Renal pelvis (tissue), 12 donors: ENCODE results near the gene TPCN1. TPM values are rescaled to one million over a fixed set of nuclear protein-coding genes. Genes with fewer than 3 reads are reported as not detected.

Experiments used
- DNase-seq: peaks from one replicate; pipeline ENCODE4 v3.0.0-alpha.2; 2013
- long read RNA-seq, 16 experiments: transcript quantifications; one replicate each; lab custom pipeline, GENCODE V29; 2026
- polyA plus RNA-seq, 3 donors: library from polyadenylated mRNA; unstranded; fragments of 120-200 nt; gene quantifications; one replicate each; pipeline ENCODE4 v1.2.1, GENCODE V29; 2013; ENCODE audit not compliant: insufficient read length in 3 of 3

Gene TPCN1
- 10 to 100 TPM; 32.7 to 49.4 (median 47.8) TPM for polyA plus RNA-seq
- long read RNA-seq, donor 1, result 0 reads
- long read RNA-seq, donor 2, full-length matches to known transcripts, result 2 of 2 reads
- long read RNA-seq, donor 2, partial matches to known transcripts, result 0 of 2 reads
- long read RNA-seq, donor 2, other reads (novel, unspliced or antisense), result 0 of 2 reads
- long read RNA-seq, donor 3, result 0 reads
- long read RNA-seq, donor 4, full-length matches to known transcripts, result 1 of 1 reads
- long read RNA-seq, donor 4, partial matches to known transcripts, result 0 of 1 reads
- long read RNA-seq, donor 4, other reads (novel, unspliced or antisense), result 0 of 1 reads
- long read RNA-seq, donor 5, full-length matches to known transcripts, result 1 of 1 reads
- long read RNA-seq, donor 5, partial matches to known transcripts, result 0 of 1 reads
- long read RNA-seq, donor 5, other reads (novel, unspliced or antisense), result 0 of 1 reads
- long read RNA-seq, donor 6, full-length matches to known transcripts, result 3 of 3 reads
- long read RNA-seq, donor 6, partial matches to known transcripts, result 0 of 3 reads
- long read RNA-seq, donor 6, other reads (novel, unspliced or antisense), result 0 of 3 reads
- long read RNA-seq, donor 7, full-length matches to known transcripts, result 3 of 3 reads
- long read RNA-seq, donor 7, partial matches to known transcripts, result 0 of 3 reads
- long read RNA-seq, donor 7, other reads (novel, unspliced or antisense), result 0 of 3 reads
- long read RNA-seq, donor 8, full-length matches to known transcripts, result 1 of 1 reads
- long read RNA-seq, donor 8, partial matches to known transcripts, result 0 of 1 reads
- long read RNA-seq, donor 8, other reads (novel, unspliced or antisense), result 0 of 1 reads
- long read RNA-seq, donor 9, result 0 reads
- long read RNA-seq, donor 10, full-length matches to known transcripts, result 4 of 10 reads
- long read RNA-seq, donor 10, partial matches to known transcripts, result 6 of 10 reads
- long read RNA-seq, donor 10, other reads (novel, unspliced or antisense), result 0 of 10 reads
- long read RNA-seq, donor 11, result 0 reads
- long read RNA-seq, donor 12, full-length matches to known transcripts, result 5 of 5 reads
- long read RNA-seq, donor 12, partial matches to known transcripts, result 0 of 5 reads
- long read RNA-seq, donor 12, other reads (novel, unspliced or antisense), result 0 of 5 reads
- long read RNA-seq, donor 13, full-length matches to known transcripts, result 3 of 3 reads
- long read RNA-seq, donor 13, partial matches to known transcripts, result 0 of 3 reads
- long read RNA-seq, donor 13, other reads (novel, unspliced or antisense), result 0 of 3 reads
- long read RNA-seq, donor 14, result 0 reads
- long read RNA-seq, donor 15, full-length matches to known transcripts, result 2 of 2 reads
- long read RNA-seq, donor 15, partial matches to known transcripts, result 0 of 2 reads
- long read RNA-seq, donor 15, other reads (novel, unspliced or antisense), result 0 of 2 reads
- long read RNA-seq, donor 16, full-length matches to known transcripts, result 2 of 2 reads
- long read RNA-seq, donor 16, partial matches to known transcripts, result 0 of 2 reads
- long read RNA-seq, donor 16, other reads (novel, unspliced or antisense), result 0 of 2 reads

GRCh38 chr12:113221181-113221996, at the start of gene TPCN1:
TSS of gene TPCN1 (plus strand) at chr12:113221464. CDS start at chr12:113226853, 5,389 bp downstream.
- DNase-seq, result peak; percentile 100

GRCh38 chr12:113171543-113171942, 49.7 kb upstream of the TPCN1 start:
- DNase-seq, result no peak

GRCh38 chr12:113172185-113172584, 49.1 kb upstream of the TPCN1 start:
- no peak for DNase-seq

GRCh38 chr12:113173081-113173698, 48.1 kb upstream of the TPCN1 start:
- no peak for DNase-seq

GRCh38 chr12:113174461-113175384, 46.5 kb upstream of the TPCN1 start:
- peak; percentile 45 for DNase-seq

- no peak for DNase-seq
These were observed 42.2 kb upstream of the TPCN1 start for GRCh38 chr12:113179023-113179422.

- no peak for DNase-seq
These were observed 40.9 kb upstream of the TPCN1 start for GRCh38 chr12:113180333-113180732.

- DNase-seq, result no peak
These were observed 39.3 kb upstream of the TPCN1 start for GRCh38 chr12:113181975-113182374.

- DNase-seq, result no peak
These were observed 38.2 kb upstream of the TPCN1 start for GRCh38 chr12:113183030-113183589.

GRCh38 chr12:113184098-113184899, 37.0 kb upstream of the TPCN1 start:
- DNase-seq, result no peak

- DNase-seq, result peak; percentile 86
These were observed 36.4 kb upstream of the TPCN1 start for GRCh38 chr12:113184900-113185179.

- DNase-seq, result peak; percentile 81
These were observed 35.9 kb upstream of the TPCN1 start, which contains the start of the genes DDX54 and RITA1 for GRCh38 chr12:113185180-113186032. TSS of gene DDX54 (minus strand) at chr12:113185478. CDS start at chr12:113185451, 27 bp downstream. TSS of gene RITA1 (plus strand) at chr12:113185721. CDS start at chr12:113186747, 1,026 bp downstream.

GRCh38 chr12:113186033-113186365, 35.3 kb upstream of the TPCN1 start:
- DNase-seq, result no peak

GRCh38 chr12:113186666-113187325, 34.5 kb upstream of the TPCN1 start:
- no peak for DNase-seq

- DNase-seq, result no peak
These were observed 31.9 kb upstream of the TPCN1 start for GRCh38 chr12:113189361-113189760.

- no peak for DNase-seq
These were observed 30.5 kb upstream of the TPCN1 start for GRCh38 chr12:113190761-113191160.
